Left hindlimb (tissue), 1 donor: ENCODE results near the gene TPX2.
A peak's percentile ranks its signal among the peaks of the same experiment; 100 is the strongest.
"Not testable (repeated sequence)": the region's sequence is repeated elsewhere in the genome, so short reads cannot be mapped to it uniquely, and the experiment has no call there.

Experiments
- DNase-seq: peaks from one replicate; pipeline ENCODE4 v3.0.0-alpha.2; 2018

TPX2 gene

DNA sequence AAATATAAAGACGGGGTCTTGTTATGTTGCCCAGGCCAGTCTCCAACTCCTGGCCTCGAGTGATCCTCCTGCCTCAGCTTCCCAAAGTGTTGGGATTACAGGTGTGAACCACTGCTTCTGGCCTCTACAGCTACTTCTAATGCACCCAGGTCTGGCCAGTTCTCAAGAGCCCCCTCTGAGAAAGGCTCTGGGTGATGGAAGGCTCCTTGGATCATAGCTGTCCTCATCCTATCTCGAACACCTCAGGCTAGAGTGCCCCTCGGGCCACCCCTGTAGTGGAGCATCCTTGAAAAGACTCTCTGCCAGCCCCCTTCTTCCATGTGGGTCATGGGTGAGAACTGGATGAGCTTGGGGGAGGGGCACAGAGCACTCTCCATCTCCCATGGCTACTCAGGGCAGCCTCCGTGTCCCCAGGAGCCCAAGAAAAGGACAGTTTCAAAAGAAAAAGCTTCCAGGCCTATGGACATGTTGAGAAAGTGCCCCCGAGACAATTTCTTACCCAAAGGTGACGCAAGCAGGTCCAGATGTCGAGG, 79.4 kb downstream of the TPX2 start:
- DNase-seq = no peak

DNA sequence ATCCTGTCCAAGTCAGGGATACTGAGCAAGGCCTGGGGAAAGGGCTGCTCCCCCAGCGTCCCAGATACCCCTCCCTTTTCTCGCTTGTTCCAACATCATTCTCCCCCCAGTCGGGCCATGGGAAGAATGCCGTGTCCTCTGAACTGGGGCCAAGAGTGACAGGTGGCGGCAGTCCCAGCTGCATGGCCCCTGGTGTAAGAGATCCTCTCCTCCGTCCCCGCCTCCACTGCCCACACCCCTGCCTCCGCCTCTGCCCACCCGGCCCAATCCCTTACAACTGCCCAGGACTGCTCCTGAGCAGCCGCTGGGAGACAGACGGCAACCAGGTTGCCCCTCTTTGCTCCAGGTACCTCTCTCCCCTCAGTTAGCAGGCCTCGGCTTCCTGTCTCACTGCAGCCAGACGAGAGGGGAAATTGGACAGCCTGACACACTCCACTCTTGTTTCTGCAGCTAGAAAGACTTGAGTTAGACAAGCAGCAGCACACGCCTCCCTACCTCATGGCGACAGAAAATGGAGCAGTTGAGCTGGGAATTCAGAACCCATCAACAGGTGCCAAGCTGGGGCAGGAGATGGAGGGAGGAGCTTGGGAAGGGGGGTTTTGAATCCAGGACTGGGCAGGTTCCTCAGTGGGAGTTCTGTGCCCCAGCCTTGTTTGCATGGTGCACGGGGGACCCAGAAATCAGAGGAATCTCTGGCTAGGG, 80.1 kb downstream of the TPX2 start, which contains the start of gene MYLK2:
MYLK2 (plus strand) TSS at position 274 of the 702 bp plus-strand sequence; CDS start at position 499, 225 bp downstream.
- DNase-seq = peak; percentile 79

DNA sequence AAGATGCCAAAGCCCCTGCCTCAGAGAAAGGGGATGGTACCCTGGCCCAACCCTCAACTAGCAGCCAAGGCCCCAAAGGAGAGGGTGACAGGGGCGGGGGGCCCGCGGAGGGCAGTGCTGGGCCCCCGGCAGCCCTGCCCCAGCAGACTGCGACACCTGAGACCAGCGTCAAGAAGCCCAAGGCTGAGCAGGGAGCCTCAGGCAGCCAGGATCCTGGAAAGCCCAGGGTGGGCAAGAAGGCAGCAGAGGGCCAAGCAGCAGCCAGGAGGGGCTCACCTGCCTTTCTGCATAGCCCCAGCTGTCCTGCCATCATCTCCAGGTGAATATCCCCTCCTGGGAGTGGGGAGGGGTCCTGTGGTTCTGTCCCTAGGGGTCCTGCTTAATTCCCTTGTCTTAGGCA, 81.1 kb downstream of the TPX2 start:
- no peak for DNase-seq

DNA sequence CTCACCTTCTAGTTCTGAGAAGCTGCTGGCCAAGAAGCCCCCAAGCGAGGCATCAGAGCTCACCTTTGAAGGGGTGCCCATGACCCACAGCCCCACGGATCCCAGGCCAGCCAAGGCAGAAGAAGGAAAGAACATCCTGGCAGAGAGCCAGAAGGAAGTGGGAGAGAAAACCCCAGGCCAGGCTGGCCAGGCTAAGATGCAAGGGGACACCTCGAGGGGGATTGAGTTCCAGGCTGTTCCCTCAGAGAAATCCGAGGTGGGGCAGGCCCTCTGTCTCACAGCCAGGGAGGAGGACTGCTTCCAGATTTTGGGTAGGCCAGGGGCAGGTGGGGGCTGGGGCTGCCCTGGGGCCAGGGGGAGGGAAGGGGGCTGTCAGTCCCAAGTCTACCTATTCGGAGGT, 82.3 kb downstream of the TPX2 start:
- DNase-seq = no peak

DNA sequence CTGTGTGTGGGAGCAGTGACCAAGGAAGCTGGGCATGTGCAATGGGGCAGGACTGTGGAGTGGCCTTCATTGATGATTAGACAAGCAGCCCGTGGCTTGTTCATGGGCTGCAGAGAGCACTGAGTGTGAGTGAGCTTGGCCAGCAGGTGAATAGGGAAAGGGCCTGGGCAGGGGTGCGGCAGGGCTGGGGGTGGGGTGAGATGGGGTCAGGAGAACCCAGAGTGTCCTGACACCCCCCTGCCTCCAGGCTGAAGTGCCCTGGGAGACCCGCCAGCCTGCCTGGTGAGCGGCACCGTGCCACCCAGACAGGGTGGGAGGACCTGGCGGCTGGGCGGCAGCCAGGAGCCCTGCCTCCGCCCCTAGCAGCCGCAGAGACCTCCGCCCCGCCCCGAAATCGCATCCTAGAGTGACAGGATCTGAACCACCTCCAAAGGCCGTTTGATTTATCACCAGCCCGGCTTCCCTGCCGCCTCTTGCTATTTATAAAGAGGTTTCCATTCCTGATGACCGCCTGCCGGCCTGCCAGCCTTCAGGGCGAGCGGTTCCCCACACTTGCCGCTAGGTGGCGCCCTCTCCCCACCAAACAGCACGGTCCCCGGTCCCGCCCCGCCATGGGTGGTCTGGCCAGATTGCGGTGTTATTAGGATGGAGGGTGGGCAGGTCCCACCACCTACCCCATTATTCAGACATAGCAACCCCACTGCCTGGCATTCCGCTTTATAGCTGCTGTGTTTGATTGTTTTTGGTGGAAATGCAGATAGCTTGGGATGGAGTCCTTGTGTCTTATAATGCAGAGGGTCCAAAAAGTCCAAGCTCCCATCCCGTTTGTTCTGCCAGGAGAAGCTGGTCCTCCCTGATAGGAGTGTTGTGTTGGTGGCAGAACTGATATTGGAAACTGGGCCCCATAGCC, 83.6 kb downstream of the TPX2 start:
- peak; percentile 88 for DNase-seq

DNA sequence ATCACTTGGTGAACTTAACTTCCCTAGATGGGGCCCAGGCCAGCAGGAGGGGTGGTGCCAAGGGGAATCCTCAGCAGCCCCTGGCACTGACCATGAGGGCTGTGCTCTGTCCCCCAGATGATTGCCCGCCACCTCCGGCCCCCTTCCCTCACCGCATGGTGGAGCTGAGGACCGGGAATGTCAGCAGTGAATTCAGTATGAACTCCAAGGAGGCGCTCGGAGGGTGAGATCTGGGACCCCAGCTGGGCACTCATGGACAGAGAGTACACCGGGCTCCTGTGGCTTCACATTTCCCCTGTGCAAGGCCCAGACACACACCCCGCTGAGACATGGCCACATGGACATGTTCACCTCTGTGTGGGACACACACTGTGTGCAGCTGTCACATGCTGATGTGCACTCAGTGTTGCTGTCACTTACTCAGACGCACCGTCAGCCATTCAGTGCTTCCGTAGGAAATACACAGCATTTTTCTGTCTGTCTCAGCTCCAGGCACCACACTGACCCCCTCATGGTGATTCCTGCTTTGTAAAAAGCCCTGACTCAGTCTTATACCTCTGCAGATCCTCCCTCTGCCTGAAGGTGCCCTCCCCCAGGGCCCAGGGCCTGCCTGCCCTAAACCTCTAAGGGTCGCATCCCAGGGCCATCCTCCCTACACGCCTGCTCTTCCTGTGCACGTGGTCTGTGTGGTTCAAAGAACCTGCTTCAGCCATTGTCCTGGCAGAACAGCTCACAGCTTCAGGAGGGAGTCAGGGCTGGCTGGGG, 84.5 kb downstream of the TPX2 start:
- DNase-seq = peak; percentile 42

DNA sequence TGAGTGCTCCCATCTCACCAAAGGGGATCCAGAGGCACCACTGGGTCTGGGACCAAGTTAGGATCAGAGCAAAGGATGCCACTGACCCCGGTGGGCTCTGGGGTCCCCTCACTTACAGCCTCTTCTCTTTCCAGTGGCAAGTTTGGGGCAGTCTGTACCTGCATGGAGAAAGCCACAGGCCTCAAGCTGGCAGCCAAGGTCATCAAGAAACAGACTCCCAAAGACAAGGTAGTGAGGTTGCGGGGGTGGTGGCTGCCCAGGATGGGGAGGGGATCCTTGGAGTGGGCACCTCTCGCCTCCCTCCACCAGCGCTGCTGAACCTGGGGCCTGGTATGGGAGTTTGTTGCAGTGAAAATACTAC, 85.0 kb downstream of the TPX2 start:
- DNase-seq = no peak

DNA sequence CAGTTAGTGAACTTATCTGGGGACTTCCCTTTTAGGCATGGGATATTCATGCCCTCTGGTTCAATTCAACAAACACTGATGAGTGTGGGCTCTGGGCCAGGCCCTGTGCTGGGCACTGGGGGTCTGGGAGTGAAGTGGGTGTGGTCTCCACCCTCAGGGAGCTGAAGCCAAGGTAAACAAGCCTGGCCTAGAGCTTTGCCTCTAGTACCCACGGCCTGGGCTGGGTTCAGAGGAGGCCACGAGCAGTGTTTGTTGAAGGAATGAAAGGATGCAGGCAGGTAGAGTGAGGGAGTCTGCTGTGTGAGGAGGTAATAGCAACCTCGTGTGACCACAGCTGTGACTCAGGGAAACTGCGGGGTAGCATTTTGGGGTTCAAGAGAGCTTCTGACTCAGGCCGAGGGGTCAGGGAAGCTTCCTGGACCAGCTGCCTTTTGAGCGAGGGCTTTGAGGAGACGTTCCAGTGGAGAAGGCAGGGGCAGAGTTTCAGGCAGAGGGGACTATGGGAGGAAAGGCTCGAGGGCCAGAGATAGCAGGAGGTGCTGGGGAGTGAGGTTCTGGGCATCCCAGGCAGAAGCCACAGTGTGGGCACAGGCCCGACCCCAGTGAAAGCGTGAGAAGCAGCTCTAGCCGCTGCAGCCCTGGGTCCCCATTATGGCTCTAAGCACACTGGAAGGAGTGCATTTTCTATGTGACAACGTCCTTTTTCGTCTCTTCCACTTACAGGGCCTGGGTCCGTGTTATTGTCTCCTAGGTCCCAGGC, 85.6 kb downstream of the TPX2 start:
- peak; percentile 24 for DNase-seq

DNA sequence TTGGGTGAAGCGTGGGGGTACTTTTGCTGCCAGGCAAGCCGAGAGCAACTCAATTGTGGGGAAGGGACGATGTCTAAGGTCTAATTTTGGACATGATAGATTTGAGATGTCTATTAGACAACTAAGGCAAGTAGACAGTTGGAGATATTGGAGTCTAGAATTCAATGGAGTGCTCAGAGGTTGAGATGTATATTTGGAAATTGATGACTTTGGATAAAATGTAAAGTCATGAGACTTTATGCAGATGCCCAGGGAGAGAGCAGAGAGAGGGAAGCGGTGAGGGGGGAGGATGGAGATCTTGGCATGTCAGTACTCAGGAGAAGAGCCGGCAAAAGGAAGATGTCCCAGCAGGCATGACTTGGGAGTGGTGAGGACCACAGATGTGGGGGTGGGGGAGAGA, 87.0 kb downstream of the TPX2 start:
- no peak for DNase-seq

DNA sequence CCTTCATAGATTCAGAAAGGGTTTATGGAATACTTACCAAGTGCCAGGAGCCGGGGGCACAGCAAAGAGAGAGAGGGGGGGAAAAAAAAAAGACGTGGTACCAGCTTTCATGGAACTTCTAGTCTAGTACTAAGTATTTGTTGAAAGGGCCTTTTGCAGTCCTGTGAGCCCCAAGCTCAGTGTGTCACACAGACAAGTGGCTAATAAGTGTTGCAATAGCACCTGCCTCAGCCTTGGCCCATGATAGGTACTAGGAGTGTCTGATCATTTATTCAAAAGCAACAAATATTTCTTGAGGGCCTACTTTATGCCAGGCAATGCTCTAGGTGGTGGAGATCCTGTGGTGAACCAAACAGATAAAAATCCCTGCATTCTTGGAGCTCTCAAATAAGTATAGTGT, 88.0 kb downstream of the TPX2 start:
- no peak for DNase-seq

DNA sequence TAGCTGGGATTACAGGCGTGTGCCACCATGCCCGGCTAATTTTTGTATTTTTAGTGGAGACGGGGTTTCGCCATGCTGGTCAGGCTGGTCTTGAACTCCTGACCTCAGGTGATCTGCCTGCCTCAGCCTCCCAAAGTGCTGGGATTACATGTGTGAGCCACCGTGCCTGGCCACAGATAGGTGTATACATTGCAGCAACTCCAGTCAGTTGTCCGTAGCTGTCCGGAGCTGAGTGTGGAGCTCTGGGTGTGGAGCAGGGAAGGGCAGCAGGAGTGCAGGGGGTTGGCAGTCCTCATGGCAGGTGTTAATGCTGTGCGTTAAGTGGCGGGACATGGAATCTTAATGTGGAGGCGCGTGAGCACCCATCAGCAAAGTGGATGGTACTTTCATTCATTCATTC, 88.9 kb downstream of the TPX2 start:
- DNase-seq = not testable (repeated sequence)

DNA sequence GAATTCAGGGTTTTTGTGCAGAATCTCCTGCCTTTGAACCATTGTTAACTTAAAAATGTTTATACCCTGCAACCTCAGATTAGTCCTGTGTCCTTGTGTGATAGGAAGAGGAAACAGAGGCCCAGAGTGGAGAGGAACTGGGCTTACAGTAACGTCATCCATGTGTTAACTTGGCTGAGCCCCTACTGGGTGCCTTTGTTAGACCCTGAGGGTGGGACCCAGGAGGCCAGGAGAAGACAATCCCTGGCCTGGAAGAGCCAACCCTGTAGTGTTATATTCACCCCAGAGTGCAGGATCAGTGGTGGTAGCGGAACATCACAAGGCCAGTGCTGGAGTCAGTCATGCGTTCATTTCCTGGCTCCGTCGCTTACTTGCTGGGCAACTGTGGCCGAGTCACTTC, 90.6 kb downstream of the TPX2 start:
- peak; percentile 4 for DNase-seq

DNA sequence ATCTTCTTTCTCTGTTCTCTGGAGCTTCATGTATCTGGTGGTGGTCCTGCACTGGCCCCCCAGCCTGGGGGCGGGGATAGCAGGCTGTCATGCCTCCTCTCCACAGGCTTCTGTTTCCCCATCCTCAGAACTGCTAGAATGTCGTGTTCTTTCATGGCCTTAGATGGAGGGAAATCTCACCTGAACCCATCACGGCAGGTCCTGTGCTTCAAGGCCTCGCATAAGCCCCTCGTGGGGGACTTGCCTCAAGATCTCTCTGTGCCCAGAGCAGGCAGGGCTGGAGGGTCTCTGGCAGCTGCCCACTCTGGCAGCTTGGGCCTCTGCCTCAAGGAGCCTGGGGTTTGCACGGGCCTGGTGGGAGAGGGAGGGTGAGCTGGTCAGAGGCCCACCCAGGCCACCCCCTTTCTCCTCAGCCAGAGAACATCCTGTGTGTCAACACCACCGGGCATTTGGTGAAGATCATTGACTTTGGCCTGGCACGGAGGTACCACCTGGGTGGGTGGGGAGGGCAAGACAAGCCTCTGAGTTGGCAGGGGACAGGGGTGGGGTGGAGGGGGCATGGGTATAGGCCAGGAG, 91.4 kb downstream of the TPX2 start:
- peak; percentile 15 for DNase-seq

DNA sequence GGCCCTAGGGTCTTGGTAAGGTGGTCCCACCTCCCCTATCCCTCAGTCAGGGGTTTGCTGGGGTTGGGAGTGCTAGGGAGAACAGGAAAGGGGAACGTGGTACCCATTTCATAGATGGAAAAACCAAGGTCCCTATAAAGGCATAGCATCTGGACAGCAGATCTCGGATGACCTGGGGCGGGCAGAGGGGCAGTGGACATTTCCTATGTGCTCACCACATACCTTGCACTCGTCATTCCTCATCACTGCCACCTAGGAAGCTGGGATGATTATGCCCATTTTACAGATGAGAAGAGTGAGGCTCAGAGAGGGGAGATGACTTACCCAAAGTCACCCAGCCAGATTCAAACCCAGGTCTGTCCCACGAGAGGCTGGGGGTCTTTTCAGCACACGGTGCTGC, 92.1 kb downstream of the TPX2 start:
- DNase-seq = peak; percentile 9

DNA sequence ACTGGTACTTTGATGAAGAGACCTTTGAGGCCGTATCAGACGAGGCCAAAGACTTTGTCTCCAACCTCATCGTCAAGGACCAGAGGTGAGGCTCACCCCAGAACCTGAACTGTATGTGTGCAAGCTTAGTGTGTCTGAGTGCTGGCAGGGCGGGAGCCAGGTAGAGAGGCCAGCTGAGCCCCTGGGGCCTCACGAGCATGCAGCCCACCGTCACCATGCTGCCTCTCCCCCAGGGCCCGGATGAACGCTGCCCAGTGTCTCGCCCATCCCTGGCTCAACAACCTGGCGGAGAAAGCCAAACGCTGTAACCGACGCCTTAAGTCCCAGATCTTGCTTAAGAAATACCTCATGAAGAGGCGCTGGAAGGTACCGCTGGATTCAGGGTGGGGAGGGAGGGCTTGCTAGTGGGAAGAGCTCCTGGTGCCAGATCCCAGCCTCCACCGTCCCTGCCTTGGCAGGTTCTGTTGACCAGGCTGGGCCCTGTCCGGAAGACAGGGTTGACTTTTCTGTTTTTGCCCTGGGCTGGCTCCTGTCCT, 92.7 kb downstream of the TPX2 start:
- DNase-seq = no peak

DNA sequence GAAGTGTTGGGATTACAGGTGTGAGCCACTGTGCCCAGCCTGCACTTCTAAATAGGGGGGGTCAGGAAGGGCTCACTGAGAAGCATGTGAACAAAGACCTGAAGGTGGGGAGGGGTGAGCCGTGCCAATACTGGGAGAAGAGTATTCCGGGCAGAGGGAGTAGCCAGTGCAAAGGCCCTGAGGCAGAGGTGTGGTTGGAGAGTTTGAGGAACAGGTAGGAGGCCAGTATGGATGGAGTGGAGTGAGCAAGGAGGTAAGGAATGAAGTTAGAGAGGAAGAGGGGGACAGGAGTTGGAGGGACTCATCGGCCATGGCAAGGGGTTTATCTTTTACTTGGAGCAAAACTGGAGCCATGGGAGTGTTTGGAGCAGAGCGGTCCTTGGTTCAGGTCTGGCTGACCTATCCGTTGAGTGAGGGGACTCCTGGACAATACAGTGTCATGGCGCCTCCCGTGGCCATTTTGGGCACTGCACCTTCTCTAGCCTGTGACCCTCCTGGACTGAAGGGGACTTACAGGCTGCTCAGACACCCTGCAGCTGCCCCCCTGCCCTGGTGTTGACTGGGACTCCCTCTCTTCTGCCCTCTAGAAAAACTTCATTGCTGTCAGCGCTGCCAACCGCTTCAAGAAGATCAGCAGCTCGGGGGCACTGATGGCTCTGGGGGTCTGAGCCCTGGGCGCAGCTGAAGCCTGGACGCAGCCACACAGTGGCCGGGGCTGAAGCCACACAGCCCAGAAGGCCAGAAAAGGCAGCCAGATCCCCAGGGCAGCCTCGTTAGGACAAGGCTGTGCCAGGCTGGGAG, 94.2 kb downstream of the TPX2 start:
- no peak for DNase-seq

DNA sequence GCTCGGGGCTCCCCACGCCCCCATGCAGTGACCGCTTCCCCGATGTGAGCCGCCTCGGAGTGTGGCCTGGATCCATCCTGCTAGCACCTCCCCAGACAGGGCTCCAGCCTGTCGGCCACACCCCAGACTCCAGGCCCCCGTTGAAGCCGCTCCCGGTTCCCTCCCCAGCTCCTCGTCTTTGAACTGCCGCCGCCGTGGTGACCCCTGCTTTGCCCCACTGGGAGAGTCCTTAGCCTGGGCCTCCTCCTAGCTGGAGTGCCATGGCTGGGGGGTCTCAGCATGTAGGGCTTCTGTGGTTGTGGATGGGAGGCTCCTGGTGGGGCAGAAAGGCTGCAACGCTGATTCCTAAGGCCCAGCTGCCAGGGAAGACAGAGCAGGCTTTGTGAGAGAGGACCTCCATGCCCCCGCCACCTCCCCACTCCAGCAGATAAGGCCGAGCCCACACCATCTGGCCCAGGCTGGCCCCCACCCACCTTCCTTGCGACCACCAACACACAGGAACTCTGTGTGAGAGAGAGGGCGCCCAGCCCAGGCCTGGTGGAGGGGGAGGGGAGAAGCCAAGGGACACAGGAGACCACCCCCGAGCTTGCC, 94.9 kb downstream of the TPX2 start:
- DNase-seq = no peak

DNA sequence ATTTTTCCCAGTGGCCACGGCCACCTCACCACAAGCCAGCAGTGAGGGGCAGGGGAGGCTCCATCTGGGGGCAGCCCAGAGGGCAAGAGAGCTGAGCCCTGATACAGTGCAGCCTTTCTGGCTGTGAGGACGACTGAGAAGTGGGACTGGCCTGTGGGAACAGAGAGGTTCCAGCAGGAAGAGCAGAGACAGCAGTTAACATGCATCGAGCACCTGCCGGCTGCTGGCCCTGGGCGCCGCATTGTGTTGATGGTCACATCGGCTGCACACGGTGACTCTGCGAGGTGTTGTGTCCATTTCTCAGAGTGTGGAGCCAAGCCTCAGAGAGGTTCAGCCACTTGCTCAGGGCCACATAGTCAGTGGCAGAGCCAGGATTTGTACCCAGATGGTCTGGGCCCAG, 96.5 kb downstream of the TPX2 start:
- no peak for DNase-seq

DNA sequence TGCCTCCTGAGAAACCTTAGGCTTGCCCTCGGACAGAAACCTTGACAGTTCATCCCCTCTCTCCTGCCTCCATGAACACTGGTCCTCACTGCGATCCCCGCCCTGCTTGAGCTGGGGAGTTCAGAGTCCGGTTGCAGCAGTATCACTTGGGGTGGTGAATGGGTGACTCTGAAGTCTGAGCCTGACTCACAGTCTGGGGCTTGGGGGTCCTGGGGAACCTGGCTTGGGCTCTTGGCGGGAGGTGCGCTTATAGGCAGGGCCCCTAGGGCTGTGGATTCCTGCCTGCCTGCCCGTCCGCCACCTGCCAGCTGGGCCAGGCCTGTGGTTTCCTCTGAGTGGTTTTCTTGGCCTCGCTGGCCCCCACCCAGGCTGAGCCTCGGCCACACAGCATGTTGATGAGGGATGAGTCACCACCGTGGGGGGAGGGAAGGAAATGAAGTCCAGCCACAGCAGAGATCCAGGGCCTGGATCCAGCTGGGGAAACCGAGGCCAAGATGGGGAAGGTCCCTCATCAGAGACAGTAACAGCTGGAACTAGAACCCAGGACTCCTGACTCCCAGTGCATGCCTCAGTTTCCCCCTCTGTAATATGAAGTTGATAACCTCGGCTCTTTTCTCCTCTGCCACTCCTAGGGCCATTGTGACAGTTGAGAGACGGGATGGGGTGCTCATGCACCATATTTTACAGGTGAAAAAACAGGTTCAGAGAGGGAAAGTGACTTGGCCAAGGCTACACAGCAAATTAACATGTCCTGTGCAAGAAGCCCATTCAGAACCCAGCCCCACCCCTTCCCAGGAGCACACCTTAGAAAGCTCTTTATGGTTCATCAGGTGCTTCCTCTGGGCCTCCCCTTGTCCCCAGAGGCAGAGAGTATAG, 97.1 kb downstream of the TPX2 start:
- peak; percentile 87 for DNase-seq
